Measurements from ENCODE around the gene CDKN1C.

CDKN1C gene

GRCh38 chr11:2881076-2881980 is 4.2 kb downstream of the CDKN1C start:
- no peak for DNase-seq
- in situ Hi-C loops (cut with MboI; ENCODE audit: low pct_unique_long_range_greater_than_20kb, low sequenced_read_pairs) = no loop called here

- no peak for DNase-seq
- in situ Hi-C loops (cut with MboI; ENCODE audit: low pct_unique_long_range_greater_than_20kb, low sequenced_read_pairs) = no loop called here
These were observed 4.9 kb downstream of the CDKN1C start for GRCh38 chr11:2880646-2881045.

GRCh38 chr11:2878782-2879181 is 6.8 kb downstream of the CDKN1C start:
- DNase-seq = no peak

GRCh38 chr11:2877474-2877873 is 8.1 kb downstream of the CDKN1C start:
- in situ Hi-C loops (cut with MboI; ENCODE audit: low pct_unique_long_range_greater_than_20kb, low sequenced_read_pairs) = no loop called here
- DNase-seq = no peak

More at GRCh38 chr11:2878782-2879181, 6.8 kb downstream of the CDKN1C start:
- in situ Hi-C loops (cut with MboI; ENCODE audit: low pct_unique_long_range_greater_than_20kb, low sequenced_read_pairs) = no loop called here

- in situ Hi-C loops (cut with MboI; ENCODE audit: low pct_unique_long_range_greater_than_20kb, low sequenced_read_pairs) = no loop called here
- no peak for DNase-seq
These were observed 10.6 kb downstream of the CDKN1C start for GRCh38 chr11:2874963-2875362.

GRCh38 chr11:2870969-2871680 is 14.4 kb downstream of the CDKN1C start:
- in situ Hi-C loops (cut with MboI; ENCODE audit: low pct_unique_long_range_greater_than_20kb, low sequenced_read_pairs) = no loop called here
- DNase-seq = no peak

- in situ Hi-C loops (cut with MboI; ENCODE audit: low pct_unique_long_range_greater_than_20kb, low sequenced_read_pairs) = no loop called here
- no peak for DNase-seq
These were observed 15.1 kb downstream of the CDKN1C start for GRCh38 chr11:2870460-2870859.

- DNase-seq = no peak
- in situ Hi-C loops (cut with MboI; ENCODE audit: low pct_unique_long_range_greater_than_20kb, low sequenced_read_pairs) = no loop called here
These were observed 15.8 kb downstream of the CDKN1C start for GRCh38 chr11:2869561-2870427.

- DNase-seq = no peak
- in situ Hi-C loops (cut with MboI; ENCODE audit: low pct_unique_long_range_greater_than_20kb, low sequenced_read_pairs) = no loop called here
These were observed 16.4 kb downstream of the CDKN1C start for GRCh38 chr11:2869134-2869526.

GRCh38 chr11:2868506-2869133 is 17.0 kb downstream of the CDKN1C start:
- DNase-seq = no peak
- in situ Hi-C loops (cut with MboI; ENCODE audit: low pct_unique_long_range_greater_than_20kb, low sequenced_read_pairs) = no loop called here

GRCh38 chr11:2867722-2868505 is 17.7 kb downstream of the CDKN1C start:
- no peak for DNase-seq
- in situ Hi-C loops (cut with MboI; ENCODE audit: low pct_unique_long_range_greater_than_20kb, low sequenced_read_pairs) = no loop called here

- in situ Hi-C loops (cut with MboI; ENCODE audit: low pct_unique_long_range_greater_than_20kb, low sequenced_read_pairs) = no loop called here
- DNase-seq = no peak
These were observed 18.4 kb downstream of the CDKN1C start for GRCh38 chr11:2867142-2867541.

GRCh38 chr11:2865922-2866577 is 19.5 kb downstream of the CDKN1C start:
- DNase-seq = no peak
- in situ Hi-C loops (cut with MboI; ENCODE audit: low pct_unique_long_range_greater_than_20kb, low sequenced_read_pairs) = no loop called here

GRCh38 chr11:2864901-2865300 is 20.7 kb downstream of the CDKN1C start:
- in situ Hi-C loops (cut with MboI; ENCODE audit: low pct_unique_long_range_greater_than_20kb, low sequenced_read_pairs) = no loop called here

GRCh38 chr11:2863276-2863618 is 22.3 kb downstream of the CDKN1C start:
- DNase-seq = no peak
- in situ Hi-C loops (cut with MboI; ENCODE audit: low pct_unique_long_range_greater_than_20kb, low sequenced_read_pairs) = no loop called here

More at GRCh38 chr11:2864901-2865300, 20.7 kb downstream of the CDKN1C start:
- no peak for DNase-seq

- in situ Hi-C loops (cut with MboI; ENCODE audit: low pct_unique_long_range_greater_than_20kb, low sequenced_read_pairs) = no loop called here
- DNase-seq = no peak
These were observed 22.9 kb downstream of the CDKN1C start for GRCh38 chr11:2862395-2863275.

- in situ Hi-C loops (cut with MboI; ENCODE audit: low pct_unique_long_range_greater_than_20kb, low sequenced_read_pairs) = no loop called here
- no peak for DNase-seq
These were observed 24.9 kb downstream of the CDKN1C start for GRCh38 chr11:2860636-2861035.

Data from KBM-7 (cell line).